ENCODE measurements around the gene LIMCH1. TPM values are rescaled to one million over a fixed set of nuclear protein-coding genes. Genes with fewer than 3 reads are reported as not detected.

LIMCH1 gene
- total and polyA plus RNA-seq, 2 of the 8 experiments (the other 6 are each of a cell fraction or from before 2014, with no cell fraction given) = 2.7 to 3.0 TPM

DNA sequence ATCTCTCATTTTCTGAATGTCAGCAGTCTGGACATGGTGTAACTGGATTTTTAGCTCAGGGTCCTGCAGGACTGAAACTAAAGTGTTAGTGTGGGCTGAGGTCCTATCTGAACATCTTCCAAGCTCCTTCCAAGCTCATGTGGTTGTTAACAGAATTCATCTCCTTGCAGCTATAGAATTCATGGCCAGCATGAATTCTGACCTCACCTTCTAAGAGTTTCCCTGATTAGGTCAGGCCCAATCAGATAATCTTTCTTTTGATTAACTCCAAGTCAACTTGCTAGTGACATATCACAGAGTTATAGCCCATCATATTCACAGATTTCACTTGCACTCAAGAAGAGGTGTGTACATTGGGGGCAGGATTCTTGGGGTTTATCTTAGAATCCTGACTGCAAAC, 59.5 kb downstream of the LIMCH1 start:
- Histone ChIP-seq H4K20me1 (replicated peaks in 1 of 2; ENCODE audit: control insufficient read depth in 1 of 2, insufficient read depth in 2 of 2, low read length in 2 of 2) (no peaks in the 10 kb centered on the region), H2BK5ac (ENCODE audit: low read depth, low read length) (no peak overlapping the region), H2AK5ac (ENCODE audit: low read depth, low read length) (no peak overlapping the region), H3K23ac (ENCODE audit: insufficient read length) (no peak overlapping the region), H4K91ac (replicated peaks; ENCODE audit: insufficient read length, low read length) (no peak overlapping the region), H2BK120ac (replicated peaks; ENCODE audit: low read depth, low read length) (no peak overlapping the region), H3K4me1 (replicated peaks in 1 of 4; ENCODE audit: control insufficient read depth in 3 of 4, insufficient read depth in 4 of 4, low read length in 3 of 4) (no peaks in the 10 kb centered on the region), H3K27me3 (replicated peaks in 1 of 4; ENCODE audit: control insufficient read depth in 3 of 4, extremely low read depth in 1 of 4, insufficient read depth in 3 of 4, low read length in 3 of 4) (no peaks in the 10 kb centered on the region), H3K4me2 (ENCODE audit: insufficient read depth in 1 of 2, low read depth in 2 of 2, low read length in 2 of 2) (no peak overlapping the region), H3K27ac (ENCODE audit: low read depth, low read length) (no peak overlapping the region), H3K4ac (replicated peaks; ENCODE audit: insufficient read length, low read depth, low read length) (no peak overlapping the region), H3K36me3 (ENCODE audit: control insufficient read depth in 2 of 4, insufficient read depth in 4 of 4, low read length in 3 of 4) (no peaks in the 10 kb centered on the region), H3K79me1 (ENCODE audit: low read depth, low read length) (no peaks in the 10 kb centered on the region), H3K18ac (ENCODE audit: extremely low read depth, low read length) (no peak overlapping the region), H2BK12ac (ENCODE audit: low read depth, low read length) (no peak overlapping the region), H3K4me3 (ENCODE audit: extremely low read depth in 1 of 4, insufficient read depth in 2 of 4, low read depth in 3 of 4, low read length in 4 of 4) (no peak overlapping the region), H3K14ac (ENCODE audit: insufficient read length) (no peak overlapping the region), H3K9me3 (ENCODE audit: insufficient read depth in 2 of 2, low read depth in 1 of 2, low read length in 1 of 2) (no peaks in the 10 kb centered on the region), H4K8ac (ENCODE audit: extremely low read depth, insufficient read depth, low read length) (no peak overlapping the region), H3K79me2 (ENCODE audit: control insufficient read depth in 1 of 2, insufficient read depth in 2 of 2, low read length in 2 of 2) (no peaks in the 10 kb centered on the region), H2BK15ac (ENCODE audit: low read length) (no peak overlapping the region), H3K9ac (replicated peaks in 1 of 4; ENCODE audit: extremely low read depth in 1 of 4, low read depth in 3 of 4, low read length in 3 of 4) (no peak overlapping the region), H3K56ac (replicated peaks; ENCODE audit: insufficient read length, low read depth, low read length) (no peak overlapping the region), H2AFZ (ENCODE audit: low read length) (no peak overlapping the region), H3K23me2 (ENCODE audit: low read depth, low read length) (no peaks in the 10 kb centered on the region), H2BK20ac (ENCODE audit: low read length) (no peak overlapping the region), H4K5ac (ENCODE audit: insufficient read length, low read depth, low read length) (no peak overlapping the region)
- POLR2A ChIA-PET (ENCODE audit: partially characterized antibody) = no interaction called here
- FAIRE-seq (no peak), DNase-seq (ENCODE audit: low read depth in 1 of 2, low spot score in 2 of 2) (no peak)
- no peak for TF ChIP-seq TBP (IDR thresholded peaks at IDR 0.05; ENCODE audit: low read depth, low read length)
- TF ChIP-seq SIX5 (IDR thresholded peaks at IDR 0.05; ENCODE audit: low read depth, low read length) = no peak
- CTCF ChIA-PET (ENCODE audit: partially characterized antibody) = interaction anchor here (1.2 kb wide), 2 partner anchors 23 to 46 kb away, joined by 3 to 4 read pairs; no protein-coding TSS in a partner anchor
